B cell (primary cell): ENCODE data around the gene BRMS1.

Experiments
- EZH2 ChIP-seq: IDR thresholded peaks from 2 replicates; pipeline ENCODE4 v1.6.1; 2012; ENCODE audit warnings: borderline replicate concordance, low read depth, mild to moderate bottlenecking, moderate library complexity, low read length; ENCODE audit not compliant: insufficient read depth, poor library complexity, severe bottlenecking
- TF ChIP-seq, protein P1 (sequence below): fragments of 200-600 bp; IDR thresholded peaks from one replicate; pipeline ENCODE4 v1.8.0; 2022; ENCODE audit warnings: antibody characterized with exemption, mild to moderate bottlenecking

DNA sequence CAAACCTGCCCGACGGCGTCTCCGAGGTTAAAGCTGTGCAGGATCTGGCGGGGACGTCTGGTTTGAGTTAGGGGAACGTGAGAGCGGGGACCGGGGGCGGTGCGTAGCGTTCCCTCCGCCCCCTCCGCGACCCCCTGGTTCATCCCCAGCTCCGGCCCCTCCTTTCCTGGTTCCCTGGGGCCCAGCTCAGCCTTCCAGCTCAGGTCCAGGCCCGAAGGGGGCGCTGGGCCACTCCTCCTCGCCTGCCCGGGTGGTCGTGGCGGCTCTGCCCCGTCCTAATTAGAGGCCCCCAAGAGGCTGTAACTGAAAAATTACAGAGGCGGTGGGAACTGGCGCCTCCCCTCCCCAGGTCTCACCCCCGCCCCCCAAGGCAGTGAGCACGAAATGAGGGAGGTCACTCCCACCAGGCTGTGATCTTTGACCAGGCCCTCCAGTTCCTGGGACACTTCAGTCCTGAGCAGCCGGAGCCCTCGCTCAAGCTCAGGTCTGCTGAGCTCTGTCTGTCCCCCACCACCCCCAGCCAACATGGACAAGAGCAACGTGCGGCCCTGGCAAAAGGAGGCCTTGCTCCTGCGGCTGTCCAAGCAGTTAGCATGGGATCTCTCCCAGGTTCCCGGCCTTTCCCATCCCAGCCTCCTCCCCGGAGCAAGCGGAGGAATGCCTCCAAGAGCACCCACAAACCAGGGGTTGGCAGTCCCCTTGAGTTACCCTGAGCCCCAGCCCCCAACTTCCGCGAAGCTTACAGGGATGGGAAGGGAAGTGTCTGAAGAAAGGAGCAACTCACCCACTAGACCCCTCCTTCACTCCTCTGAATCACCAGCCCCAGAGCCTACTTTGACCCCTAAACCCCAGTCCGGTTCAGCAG is 31.4 kb downstream of the BRMS1 start:
- no peak for TF ChIP-seq EZH2
- TF ChIP-seq, protein P1, sequence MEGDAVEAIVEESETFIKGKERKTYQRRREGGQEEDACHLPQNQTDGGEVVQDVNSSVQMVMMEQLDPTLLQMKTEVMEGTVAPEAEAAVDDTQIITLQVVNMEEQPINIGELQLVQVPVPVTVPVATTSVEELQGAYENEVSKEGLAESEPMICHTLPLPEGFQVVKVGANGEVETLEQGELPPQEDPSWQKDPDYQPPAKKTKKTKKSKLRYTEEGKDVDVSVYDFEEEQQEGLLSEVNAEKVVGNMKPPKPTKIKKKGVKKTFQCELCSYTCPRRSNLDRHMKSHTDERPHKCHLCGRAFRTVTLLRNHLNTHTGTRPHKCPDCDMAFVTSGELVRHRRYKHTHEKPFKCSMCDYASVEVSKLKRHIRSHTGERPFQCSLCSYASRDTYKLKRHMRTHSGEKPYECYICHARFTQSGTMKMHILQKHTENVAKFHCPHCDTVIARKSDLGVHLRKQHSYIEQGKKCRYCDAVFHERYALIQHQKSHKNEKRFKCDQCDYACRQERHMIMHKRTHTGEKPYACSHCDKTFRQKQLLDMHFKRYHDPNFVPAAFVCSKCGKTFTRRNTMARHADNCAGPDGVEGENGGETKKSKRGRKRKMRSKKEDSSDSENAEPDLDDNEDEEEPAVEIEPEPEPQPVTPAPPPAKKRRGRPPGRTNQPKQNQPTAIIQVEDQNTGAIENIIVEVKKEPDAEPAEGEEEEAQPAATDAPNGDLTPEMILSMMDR: no peak
